Thyroid gland (tissue), 4 donors: ENCODE data around the gene ZNRF1.

Source experiments
- CTCF ChIP-seq, 6 experiments: fragments of 200-600 bp in 3 of 6; fragments of 450-650 bp in 3 of 6; sonication (generic) in 3 of 6; IDR thresholded peaks; one replicate each; pipeline ENCODE4 v1.5.1; 2016 to 2019; ENCODE audit warnings: antibody characterized with exemption in 6 of 6, mild to moderate bottlenecking in 2 of 6, inconsistent platforms in 1 of 6, moderate library complexity in 1 of 6
- POLR2A ChIP-seq, 2 donors: fragments of 450-650 bp; IDR thresholded peaks; one replicate each; pipeline ENCODE4 v1.6.1; 2017; ENCODE audit warnings: antibody characterized with exemption in 2 of 2, mild to moderate bottlenecking in 2 of 2, moderate library complexity in 1 of 2

DNA sequence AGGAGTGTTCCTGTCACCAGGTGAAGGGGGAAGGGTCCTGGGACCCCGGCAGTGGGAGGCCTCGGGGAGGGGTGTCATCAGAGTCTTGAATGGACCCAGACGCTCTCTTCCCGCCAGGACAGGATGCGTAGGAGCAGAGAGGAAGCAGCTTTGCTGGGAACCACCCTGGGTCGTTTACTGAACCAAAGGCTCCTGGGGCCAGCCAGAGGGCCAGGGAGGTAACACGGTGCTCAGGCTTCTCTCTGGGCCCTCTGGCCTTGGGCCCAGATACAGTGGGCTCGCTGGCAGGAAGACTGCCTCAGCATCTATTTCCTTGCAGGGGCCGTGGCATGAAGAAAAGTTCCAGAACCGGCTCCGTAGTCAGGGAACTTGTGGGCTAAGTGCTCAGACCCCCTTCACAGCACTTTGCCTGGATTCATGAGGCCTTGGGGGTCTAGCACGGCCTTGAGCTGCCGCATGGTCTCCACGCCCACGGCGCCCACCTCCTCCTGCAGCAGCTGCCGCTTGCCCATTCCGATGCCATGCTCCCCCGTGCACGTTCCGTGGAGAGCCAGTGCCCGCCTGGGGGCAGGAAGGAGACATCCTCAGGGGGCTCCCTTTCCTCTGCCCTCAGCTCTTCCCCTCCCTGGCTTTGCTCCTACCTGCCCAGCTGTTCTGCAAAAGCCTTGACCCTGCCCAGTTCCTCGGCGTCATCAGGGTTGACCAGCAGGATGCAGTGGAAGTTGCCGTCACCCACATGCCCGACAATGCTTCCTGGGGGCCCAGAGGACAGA is 113.3 kb downstream of the ZNRF1 start:
- TF ChIP-seq CTCF (IDR thresholded peaks at IDR 0.05) (no peak), POLR2A (IDR thresholded peaks at IDR 0.05) (no peak)
